ENCODE data around the gene BCAP29. TPM values are rescaled to one million over a fixed set of nuclear protein-coding genes. Genes with fewer than 3 reads are reported as not detected.
A peak's percentile ranks its signal among the peaks of the same experiment; 100 is the strongest.
"Not testable (repeated sequence)": the region's sequence is repeated elsewhere in the genome, so short reads cannot be mapped to it uniquely, and the experiment has no call there.

The BCAP29 gene, protein sequence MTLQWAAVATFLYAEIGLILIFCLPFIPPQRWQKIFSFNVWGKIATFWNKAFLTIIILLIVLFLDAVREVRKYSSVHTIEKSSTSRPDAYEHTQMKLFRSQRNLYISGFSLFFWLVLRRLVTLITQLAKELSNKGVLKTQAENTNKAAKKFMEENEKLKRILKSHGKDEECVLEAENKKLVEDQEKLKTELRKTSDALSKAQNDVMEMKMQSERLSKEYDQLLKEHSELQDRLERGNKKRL
- 100 to 1,000 TPM; 141 to 271 TPM for total RNA-seq

DNA sequence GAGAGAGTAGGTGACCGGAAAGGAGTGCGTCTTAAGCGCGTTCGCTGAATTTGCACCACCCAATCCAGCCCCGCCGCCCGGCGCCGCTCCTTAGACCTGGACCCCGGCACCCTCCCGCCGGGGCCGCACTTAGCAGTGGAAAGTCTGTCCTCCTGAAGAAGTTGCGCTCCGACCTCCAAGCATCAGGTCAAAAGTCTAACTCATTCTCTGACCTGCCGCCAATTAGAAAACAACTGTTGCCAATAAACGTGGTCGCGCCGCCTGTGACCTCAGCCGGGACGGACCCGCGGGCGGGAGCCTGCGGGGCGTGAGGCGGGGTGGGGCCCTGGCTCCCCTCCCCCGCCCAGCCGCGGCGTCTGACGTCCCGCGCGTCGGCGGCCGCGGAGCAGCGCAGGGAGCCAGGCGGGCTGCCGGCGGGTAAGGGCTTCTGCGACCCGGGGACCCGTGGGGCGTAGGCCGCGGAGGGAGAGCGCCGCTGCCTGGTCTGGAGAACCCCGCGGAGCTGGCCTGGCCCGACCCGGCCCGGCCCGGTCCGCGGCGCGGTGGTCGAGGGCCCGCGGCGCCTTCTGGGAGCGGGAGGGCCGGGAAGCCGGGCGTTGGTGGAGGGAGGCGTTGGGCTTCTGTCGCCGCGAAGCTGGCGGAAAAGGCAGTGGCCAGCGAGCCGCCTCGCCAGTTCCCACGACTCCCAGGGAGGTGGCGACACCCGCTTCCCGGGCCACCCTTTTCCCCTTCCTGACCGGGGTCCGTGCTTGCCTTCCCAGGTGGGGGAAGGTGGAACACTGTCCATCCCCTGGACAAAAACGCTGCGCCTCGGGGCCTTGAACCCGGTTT is at the start of gene BCAP29:
TSS of gene BCAP29 (plus strand) at position 362 of the 831 bp plus-strand sequence. CDS start 527 bp downstream, outside the sequence.
- Histone ChIP-seq H3K4me1 (ENCODE audit: control insufficient read depth in 1 of 2, low read depth in 2 of 2) (peaks cover 28 to 35% of the 10 kb centered on the region in 2 donors), H3K4me3 (peak within 1 kb of the TSS; percentile 88), H3K9me3 (no peaks in the 10 kb centered on the region), H3K27me3 (replicated peaks; ENCODE audit: insufficient read depth) (no peaks in the 10 kb centered on the region), H3K27ac (peak within 1 kb of the TSS; percentile 90 to 94), H3K36me3 (peaks cover 7% of the 10 kb centered on the region)
- TF ChIP-seq, protein P1, sequence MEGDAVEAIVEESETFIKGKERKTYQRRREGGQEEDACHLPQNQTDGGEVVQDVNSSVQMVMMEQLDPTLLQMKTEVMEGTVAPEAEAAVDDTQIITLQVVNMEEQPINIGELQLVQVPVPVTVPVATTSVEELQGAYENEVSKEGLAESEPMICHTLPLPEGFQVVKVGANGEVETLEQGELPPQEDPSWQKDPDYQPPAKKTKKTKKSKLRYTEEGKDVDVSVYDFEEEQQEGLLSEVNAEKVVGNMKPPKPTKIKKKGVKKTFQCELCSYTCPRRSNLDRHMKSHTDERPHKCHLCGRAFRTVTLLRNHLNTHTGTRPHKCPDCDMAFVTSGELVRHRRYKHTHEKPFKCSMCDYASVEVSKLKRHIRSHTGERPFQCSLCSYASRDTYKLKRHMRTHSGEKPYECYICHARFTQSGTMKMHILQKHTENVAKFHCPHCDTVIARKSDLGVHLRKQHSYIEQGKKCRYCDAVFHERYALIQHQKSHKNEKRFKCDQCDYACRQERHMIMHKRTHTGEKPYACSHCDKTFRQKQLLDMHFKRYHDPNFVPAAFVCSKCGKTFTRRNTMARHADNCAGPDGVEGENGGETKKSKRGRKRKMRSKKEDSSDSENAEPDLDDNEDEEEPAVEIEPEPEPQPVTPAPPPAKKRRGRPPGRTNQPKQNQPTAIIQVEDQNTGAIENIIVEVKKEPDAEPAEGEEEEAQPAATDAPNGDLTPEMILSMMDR (IDR thresholded peaks at IDR 0.05) = peak; percentile 26
- peak; percentile 96 for ATAC-seq (ENCODE audit: insufficient number of reproducible peaks, low FRiP score, low read depth)
- no peak for DNase-seq (ENCODE audit: low spot score)

DNA sequence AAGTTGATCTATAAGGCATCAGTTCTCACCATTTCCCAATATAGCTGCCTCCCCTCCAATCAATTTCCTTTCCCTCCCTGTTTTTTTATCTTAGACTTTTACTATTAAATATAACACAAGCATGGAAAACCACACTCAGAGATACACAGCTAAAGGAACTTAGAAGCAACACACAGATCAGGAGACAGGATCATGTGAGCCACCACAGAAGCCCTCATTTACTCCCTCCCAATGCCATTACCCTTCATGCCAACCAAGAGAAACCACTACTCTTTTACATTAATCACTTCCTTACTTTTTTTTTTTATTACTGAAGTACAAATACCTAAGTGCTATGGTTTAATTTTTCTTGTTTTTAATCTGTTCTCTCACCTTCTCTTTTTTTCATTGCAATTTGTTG is 49.3 kb upstream of the BCAP29 start:
- H3K27me3 ChIP-seq (replicated peaks; ENCODE audit: insufficient read depth) = no peaks in the 10 kb centered on the region
- no peaks in the 10 kb centered on the region for H3K9me3 ChIP-seq
- H3K4me1 ChIP-seq (ENCODE audit: control insufficient read depth in 1 of 2, low read depth in 2 of 2) = no peaks in the 10 kb centered on the region
- H3K27ac ChIP-seq = no peak overlapping the region
- no peaks in the 10 kb centered on the region for H3K36me3 ChIP-seq
- no peak for DNase-seq (ENCODE audit: low spot score)
- TF ChIP-seq, protein P1 (IDR thresholded peaks at IDR 0.05) = no peak
- no peak for ATAC-seq (ENCODE audit: insufficient number of reproducible peaks, low FRiP score, low read depth)
- no peak overlapping the region for H3K4me3 ChIP-seq

DNA sequence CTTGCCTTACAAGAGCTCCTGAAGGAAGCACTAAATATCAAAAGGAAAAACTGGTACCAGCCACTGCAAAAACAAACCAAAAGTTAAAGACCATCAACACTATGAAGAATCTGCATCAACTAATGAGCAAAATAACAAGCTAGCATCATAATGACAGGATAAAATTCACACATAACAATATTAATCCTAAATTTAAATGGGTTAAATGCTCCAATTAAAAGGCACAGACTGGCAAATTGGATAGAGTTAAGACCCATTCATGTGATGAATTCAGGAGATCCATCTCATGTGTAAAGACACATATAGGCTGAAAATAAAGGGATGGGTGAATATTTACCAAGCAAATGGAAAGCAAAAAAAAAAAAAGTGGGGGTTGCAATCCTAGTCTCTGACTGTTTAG is 45.9 kb upstream of the BCAP29 start:
- DNase-seq (ENCODE audit: low spot score) (no peak), ATAC-seq (ENCODE audit: insufficient number of reproducible peaks, low FRiP score, low read depth) (no peak)
- H3K9me3 ChIP-seq = no peaks in the 10 kb centered on the region
- no peaks in the 10 kb centered on the region for H3K36me3 ChIP-seq
- no peaks in the 10 kb centered on the region for H3K4me1 ChIP-seq (ENCODE audit: control insufficient read depth in 1 of 2, low read depth in 2 of 2)
- H3K27me3 ChIP-seq (replicated peaks; ENCODE audit: insufficient read depth) = no peaks in the 10 kb centered on the region
- TF ChIP-seq, protein P1 (IDR thresholded peaks at IDR 0.05) = no peak
- H3K27ac ChIP-seq = no peak overlapping the region
- no peak overlapping the region for H3K4me3 ChIP-seq

DNA sequence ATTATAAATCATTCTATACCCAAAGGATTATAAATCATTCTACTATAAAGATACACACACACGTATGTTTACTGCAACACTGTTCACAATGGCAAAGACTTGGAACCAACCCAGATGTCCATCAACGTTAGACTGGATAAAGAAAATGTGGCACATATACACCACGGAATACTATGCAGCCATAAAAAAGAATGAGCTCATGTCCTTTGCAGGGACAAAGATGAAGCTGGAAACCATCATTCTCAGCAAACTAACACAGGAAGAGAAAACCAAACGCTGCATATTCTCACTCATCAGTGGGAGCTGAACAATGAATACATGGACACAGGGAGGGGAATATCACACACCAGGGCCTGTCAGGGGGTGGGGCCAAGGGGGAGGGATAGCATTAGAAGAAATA is 42.8 kb upstream of the BCAP29 start:
- H3K4me1 ChIP-seq (ENCODE audit: control insufficient read depth in 1 of 2, low read depth in 2 of 2); ATAC-seq (ENCODE audit: insufficient number of reproducible peaks, low FRiP score, low read depth); H3K4me3 ChIP-seq; H3K36me3 ChIP-seq; H3K9me3 ChIP-seq; DNase-seq (ENCODE audit: low spot score); H3K27ac ChIP-seq; H3K27me3 ChIP-seq (replicated peaks; ENCODE audit: insufficient read depth): not testable (repeated sequence)

DNA sequence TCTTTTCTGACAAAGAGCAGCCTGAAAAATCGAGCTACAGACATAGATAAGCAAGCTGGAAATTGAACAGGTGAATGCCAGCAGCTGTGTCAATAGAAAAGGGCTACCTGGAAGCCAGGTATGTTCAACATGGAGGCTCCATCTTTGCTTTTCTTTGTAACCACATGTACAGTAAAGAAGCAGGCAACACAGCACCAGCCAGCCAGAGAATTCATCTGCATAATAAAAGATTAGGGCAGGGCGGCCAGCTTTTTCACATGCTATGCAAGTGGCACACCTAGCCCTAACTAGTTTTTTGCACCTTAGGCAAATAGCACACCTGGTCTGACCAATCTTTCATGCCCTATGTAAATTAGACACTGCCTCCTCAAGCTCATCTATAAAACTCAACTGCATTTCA is 42.0 kb upstream of the BCAP29 start:
- Histone ChIP-seq H3K27me3 (replicated peaks; ENCODE audit: insufficient read depth) (no peaks in the 10 kb centered on the region), H3K4me3 (no peak overlapping the region), H3K27ac (no peak overlapping the region), H3K4me1 (ENCODE audit: control insufficient read depth in 1 of 2, low read depth in 2 of 2) (no peaks in the 10 kb centered on the region), H3K36me3 (peaks cover 3% of the 10 kb centered on the region), H3K9me3 (no peaks in the 10 kb centered on the region)
- TF ChIP-seq, protein P1 (IDR thresholded peaks at IDR 0.05) = no peak
- no peak for ATAC-seq (ENCODE audit: insufficient number of reproducible peaks, low FRiP score, low read depth)
- DNase-seq (ENCODE audit: low spot score) = no peak

Measured in thoracic aorta (tissue), 2 donors.